Gastroesophageal sphincter (tissue), 3 donors: ENCODE results near the gene PATJ.

Source experiments
- EP300 ChIP-seq: sonication (generic); formaldehyde crosslinking; IDR thresholded peaks from one replicate; pipeline ENCODE4 v1.6.1; 2017; ENCODE audit warnings: antibody characterized with exemption, mild to moderate bottlenecking
- POLR2A ChIP-seq, 2 donors: fragments of 450-650 bp; IDR thresholded peaks; one replicate each; pipeline ENCODE4 v1.6.1; 2017; ENCODE audit warnings: antibody characterized with exemption in 2 of 2, mild to moderate bottlenecking in 2 of 2, moderate library complexity in 1 of 2
- TF ChIP-seq, protein P1 (sequence below), 4 experiments: fragments of 200-600 bp in 2 of 4; fragments of 450-650 bp in 2 of 4; sonication (generic) in 1 of 4; IDR thresholded peaks; one replicate each; pipeline ENCODE4 v1.5.1; 2017 to 2019; ENCODE audit warnings: antibody characterized with exemption in 4 of 4, mild to moderate bottlenecking in 2 of 4, moderate library complexity in 2 of 4

DNA sequence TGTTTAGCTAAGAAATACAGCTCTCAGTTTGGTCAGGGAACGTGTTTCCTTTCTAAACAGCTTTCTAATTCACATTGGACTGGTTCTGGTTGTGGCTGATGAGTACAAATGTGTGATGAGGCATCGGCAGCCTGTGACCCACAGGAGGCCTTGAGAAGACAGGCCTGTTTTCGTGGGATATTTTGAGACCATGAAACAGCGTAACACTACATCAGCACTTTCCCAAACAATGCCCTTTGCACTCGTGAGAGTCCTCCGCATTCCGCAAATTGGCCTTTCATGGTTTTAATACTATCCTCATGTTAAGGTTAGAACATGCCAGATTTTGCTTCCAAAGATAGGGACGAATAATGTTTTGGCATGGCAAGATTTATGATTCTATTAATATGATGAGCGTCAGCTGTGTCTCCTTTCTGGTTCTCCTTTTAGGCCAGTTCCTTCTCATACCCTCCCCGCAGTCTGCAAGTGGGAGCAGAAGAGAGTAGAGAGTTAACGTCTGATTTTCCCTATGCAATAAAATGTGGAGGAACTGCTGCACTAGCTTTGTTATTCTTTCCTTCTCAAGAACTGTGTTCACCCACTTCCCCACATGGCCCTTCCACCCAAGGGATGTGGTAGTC is 368.0 kb downstream of the PATJ start:
- TF ChIP-seq, protein P1, sequence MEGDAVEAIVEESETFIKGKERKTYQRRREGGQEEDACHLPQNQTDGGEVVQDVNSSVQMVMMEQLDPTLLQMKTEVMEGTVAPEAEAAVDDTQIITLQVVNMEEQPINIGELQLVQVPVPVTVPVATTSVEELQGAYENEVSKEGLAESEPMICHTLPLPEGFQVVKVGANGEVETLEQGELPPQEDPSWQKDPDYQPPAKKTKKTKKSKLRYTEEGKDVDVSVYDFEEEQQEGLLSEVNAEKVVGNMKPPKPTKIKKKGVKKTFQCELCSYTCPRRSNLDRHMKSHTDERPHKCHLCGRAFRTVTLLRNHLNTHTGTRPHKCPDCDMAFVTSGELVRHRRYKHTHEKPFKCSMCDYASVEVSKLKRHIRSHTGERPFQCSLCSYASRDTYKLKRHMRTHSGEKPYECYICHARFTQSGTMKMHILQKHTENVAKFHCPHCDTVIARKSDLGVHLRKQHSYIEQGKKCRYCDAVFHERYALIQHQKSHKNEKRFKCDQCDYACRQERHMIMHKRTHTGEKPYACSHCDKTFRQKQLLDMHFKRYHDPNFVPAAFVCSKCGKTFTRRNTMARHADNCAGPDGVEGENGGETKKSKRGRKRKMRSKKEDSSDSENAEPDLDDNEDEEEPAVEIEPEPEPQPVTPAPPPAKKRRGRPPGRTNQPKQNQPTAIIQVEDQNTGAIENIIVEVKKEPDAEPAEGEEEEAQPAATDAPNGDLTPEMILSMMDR (IDR thresholded peaks at IDR 0.05) = no peak
- no peak for TF ChIP-seq POLR2A (IDR thresholded peaks at IDR 0.05)
- no peak for TF ChIP-seq EP300
